GM23248 (cell line): ENCODE measurements around the gene ANXA7.

Experiments
- EZH2 ChIP-seq: fragments of 200-600 bp; sonication (generic); IDR thresholded peaks from 2 replicates; pipeline ENCODE4 v1.6.1; 2018; ENCODE audit warnings: antibody characterized with exemption, mild to moderate bottlenecking; ENCODE audit not compliant: insufficient read depth, poor library complexity, severe bottlenecking
- EZH2phosphoT487 ChIP-seq: fragments of 200-600 bp; sonication (generic); IDR thresholded peaks from 2 replicates; pipeline ENCODE4 v1.6.1; 2018; ENCODE audit warnings: antibody characterized with exemption, moderate library complexity, mild to moderate bottlenecking, low read depth; ENCODE audit not compliant: insufficient read depth

DNA sequence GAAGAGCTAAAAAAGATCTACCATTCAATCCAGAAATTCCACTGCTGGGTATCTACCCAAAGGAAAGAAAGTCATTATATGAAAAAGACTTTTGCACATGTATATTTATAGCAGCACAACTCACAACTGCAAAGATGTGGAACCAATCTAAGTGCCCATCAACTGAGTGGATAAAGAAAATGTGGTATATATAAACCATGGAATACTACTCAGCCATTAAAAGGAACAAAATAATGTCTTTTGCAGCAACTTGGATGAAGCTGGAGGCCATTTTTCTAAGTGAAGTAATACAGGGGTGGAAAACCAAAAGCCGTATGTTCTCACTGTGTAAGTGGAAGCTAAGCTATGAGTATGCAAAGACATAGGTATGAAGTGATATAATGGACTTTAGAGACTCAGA lies 3.0 kb downstream of the ANXA7 start:
- TF ChIP-seq EZH2 (no peak), EZH2phosphoT487 (no peak)
